Measurements from ENCODE around the gene FGF12.
A peak's percentile ranks its signal among the peaks of the same experiment; 100 is the strongest.

FGF12 gene

DNA sequence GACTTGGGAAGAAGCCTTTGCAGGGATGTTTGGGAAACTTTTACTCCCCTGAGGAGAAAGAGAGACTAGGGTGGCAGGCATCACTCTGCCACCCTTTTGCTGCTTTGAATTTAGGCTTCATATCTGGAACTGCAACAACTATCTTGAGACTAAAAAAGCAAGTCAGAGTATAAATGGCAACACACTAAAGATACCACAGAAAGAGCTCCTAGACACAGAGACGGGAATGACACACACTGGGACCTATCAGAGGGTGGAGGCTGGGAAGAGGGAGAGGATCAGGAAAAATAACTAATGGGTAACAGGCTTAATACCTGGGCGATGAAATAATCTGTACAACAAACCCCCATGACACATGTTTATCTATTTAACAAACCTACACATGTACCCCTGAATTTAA, 237.8 kb downstream of the FGF12 start:
- no peak for DNase-seq

DNA sequence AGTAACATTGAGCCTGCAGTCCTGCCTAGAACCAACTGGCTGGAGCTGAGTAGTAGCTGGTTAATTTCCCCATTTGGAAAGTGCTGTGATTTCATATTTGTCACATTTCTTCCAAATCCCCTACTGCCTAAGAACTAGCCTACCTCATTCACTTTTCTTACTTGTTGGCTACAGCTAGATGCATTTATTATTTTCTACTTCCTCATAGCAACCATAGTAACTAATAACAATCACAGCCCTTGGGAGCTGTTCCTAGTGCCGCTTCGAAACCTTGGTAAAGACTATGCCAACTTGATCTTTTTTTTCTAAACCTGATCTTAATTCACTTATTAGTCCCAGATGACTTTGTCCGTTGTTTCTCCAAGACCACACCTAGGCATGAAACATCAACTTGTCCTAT, 240.3 kb downstream of the FGF12 start:
- DNase-seq, result no peak

DNA sequence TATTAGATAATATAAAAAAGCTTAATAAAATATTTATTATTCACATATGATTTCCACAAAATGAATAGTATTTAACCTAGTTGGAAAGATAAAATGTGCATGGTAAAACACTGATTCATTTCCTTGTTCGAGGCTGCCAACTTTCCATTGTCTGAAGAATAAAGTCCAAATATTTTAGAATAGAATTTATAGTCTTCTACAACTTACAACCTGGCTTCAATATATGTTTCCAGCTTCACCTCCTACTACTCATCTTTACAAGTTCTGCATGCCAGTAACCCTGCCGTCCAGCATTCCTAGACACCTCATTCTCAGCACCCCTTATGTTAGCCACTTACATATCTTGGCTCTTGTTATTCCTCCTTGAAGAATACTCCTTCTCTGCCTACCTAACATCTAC, 244.5 kb downstream of the FGF12 start:
- no peak for DNase-seq

DNA sequence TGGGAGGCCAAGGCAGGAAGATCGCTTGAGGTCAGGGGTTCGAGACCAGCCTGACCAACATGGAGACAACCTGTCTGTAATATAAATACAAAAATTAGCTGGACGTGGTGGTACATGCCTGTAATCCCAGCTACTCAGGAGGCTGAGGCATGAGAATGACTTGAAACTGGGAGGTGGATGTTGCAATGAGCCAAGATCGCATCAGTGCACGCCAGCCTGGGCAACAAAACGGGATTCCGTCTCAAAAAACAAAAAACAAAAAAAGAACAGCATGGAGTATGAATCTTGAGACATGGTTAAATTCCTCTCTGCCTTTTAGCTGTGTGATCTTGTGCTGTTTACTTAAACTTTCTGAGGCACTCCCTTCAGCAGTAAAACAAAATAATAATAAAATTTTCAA, 244.9 kb downstream of the FGF12 start:
- no peak for DNase-seq

DNA sequence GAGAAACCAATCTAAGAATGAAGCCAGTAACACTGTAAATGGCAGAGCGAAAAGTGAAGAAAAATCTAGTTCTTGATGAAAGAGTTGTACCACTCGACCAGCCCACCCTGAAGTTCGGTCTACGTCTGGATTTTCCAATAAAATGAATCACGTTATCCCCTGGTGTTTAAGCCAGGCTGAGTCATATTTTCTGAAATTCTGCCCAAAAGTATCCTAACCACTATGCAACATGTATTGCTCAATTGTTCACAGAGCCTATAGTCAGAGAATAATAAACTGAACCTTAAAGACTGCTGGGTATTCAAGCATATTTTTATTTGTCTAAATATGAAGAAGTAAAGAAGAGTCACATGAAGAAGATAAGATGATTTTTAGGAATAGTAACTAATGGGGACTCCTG, 245.7 kb downstream of the FGF12 start:
- DNase-seq, result no peak

DNA sequence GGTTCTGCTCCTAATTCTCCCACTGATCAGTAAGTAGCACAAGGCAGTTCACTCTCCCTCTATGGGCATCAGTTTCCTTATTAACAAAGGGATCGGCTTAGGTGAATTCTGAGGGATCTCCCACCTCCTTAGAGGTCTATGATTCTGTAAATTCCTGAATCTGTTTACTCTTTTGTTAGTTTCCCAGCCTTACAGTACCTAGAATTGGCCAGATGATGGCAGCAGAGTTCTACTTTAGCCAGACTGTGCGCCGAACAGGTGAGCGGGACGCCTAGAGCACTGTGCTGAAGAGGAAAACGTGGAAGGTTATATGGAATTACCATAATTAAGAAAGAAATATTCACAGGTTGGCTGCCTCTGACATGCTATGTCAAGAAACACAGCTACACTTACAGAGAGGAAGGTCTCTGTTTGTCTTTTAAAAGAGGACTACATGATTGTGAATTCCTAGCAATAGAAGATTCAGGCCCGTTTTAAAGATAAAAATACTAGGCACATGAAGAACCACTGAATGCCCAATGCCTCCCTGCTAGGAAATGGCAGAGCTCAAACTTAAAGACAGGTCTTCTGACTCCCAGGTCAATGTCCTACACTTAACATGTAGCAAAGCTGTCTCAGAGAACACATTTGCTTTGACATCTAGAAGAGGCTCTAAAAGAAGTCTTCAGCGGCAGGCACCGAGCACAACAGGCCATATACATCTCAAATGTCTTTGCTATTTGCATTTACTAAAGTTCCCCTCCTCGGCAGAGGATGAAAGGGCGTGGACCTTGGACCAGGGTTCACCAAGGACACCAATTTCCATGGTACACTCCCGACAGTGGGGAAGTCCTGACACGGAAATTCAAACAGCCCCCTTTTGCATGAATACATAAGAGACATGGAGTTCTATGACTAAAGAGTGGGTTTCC, 259.9 kb downstream of the FGF12 start:
- peak; percentile 22 for DNase-seq

DNA sequence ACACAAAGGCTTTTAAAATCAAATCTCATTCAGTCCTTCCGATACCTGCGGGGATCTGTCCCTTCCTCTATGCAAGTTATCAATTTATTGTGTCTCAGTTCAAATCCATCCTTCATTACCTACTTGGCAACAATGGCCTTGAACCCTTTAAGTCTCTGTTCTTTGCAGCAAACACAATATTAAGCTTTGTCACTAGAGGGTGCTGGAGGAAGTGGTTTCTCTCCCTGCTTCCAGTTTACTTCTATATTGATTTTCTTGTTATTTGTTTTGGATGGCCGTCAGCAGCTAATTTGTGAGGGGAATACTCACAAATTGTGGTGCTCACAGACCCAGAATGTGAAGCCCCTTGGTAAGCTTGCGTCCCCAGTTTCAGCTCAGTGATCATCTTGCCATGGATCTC, 278.3 kb downstream of the FGF12 start:
- DNase-seq, result no peak

DNA sequence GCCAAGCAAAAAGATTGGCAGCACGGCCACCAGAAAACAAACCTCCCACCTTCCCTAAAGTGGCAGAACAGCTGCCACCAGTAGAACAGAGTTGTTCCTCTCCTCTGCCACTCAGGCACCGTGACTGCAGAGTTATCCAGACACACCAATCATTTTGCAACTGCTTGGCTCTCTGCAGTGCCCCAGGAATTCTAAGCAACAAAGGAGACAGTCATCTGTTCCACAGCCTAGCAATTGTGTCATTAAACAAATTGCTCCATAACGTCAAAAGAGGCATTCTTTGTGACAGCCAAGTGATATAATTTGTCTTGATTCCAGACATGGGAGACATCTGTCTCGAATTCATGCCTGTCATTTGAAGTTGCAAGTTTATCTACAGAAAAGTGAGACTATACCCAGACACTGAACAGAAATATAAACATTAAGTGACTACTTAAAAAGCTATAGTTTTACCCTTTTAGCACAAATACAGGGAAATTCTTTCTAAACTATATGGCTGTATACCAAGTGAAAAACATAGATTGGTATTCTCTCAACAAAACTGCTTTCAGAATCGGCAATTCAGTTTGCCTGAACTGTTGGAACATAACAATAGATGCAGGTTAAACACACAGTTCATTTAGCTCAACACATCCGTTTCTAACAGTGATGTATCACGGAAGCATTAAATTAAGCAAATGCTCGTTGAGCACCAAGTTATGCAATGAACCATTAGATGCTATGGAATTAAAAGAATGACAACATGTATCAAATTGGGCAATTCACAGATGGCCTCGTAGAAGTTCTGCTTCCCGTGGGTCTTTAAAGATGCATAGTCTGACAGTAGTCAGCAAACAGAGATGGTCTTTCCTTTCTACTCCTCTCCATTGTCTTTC, 281.3 kb downstream of the FGF12 start:
- no peak for DNase-seq

DNA sequence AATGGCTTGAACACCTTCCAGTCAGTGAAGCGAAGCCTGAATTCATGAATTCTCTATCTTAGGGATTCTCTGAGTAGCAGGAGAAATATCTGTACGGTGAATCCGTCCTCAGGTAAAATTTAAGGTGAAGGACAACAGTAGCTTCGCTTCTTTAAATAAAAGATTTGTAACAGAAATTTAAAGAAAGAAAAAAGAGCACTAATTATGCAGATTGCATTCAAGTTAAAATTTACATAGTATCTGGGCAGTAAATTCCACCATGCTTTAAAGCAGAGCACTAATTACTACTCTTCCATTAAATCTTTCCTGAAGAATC, 282.6 kb downstream of the FGF12 start:
- DNase-seq, result no peak

DNA sequence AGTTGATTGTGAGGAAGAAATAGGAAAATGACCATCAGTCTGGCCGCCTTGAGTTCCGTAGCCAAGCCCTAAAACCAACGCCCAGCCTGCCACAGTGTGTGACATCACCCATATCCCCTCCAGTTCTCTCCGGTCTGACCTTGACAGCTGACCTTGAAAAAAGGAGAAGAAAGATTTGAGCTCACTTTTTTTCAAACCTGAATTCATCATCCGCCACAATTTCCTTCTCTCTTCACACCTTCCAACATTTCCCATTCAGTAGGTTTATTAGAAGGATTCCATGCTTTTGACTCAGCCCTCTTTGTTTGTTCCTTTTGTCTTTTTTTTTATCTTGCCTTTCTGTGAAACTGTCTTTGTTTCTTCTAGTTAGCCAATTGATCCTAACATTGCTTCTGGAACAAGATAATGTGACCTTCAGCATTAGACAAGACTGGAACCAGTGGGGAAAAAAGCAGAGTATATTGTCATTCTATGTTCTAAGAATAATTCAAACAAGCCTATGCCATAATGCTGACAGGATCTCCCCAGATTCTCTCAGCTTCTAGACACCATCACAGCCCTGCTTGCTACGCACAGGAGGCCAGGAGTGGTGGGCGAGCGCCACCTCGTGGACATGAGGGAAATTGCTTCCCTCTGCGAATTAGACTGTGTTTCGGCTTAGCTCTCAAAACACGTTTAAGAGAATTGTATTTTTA, 283.1 kb downstream of the FGF12 start:
- DNase-seq, result peak; percentile 24

DNA sequence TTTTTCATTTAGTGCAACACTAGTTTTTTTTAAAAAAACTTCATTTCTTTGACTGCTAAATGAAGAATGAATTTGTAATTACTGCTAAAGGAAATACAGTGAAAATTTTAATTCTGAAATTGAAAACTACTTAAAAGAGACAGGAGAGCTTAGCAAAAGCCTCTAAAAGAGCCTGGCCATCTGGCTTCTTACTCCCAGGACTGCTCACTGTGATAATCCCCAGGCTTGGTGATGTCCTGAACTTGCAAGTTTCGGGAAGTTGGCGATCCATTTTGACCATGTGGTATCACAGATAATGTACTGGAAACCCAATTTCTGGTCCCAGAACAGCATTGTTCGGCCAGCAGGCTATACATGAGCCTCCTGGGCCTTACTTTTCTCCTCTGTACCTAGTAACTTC, 292.1 kb downstream of the FGF12 start:
- DNase-seq, result no peak

DNA sequence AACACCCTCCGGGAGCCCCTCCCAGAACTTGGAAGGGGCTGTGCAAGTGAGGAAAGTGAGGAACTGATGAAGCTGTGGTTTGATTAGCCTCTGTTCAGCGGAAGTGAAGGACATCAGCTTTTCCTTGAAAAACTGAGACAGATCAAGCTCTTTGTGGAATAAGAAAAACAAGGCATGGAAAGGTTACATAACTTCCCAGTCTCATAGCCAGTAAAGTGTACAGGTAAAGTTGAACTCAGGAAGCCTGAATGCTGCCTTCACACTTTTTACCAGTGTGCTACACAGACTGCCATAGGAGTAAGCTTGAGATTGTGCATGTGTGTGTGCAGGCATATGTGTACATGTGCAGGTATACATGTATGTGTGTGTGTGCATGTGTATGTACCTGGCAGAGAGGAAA, 293.2 kb downstream of the FGF12 start:
- DNase-seq, result no peak

DNA sequence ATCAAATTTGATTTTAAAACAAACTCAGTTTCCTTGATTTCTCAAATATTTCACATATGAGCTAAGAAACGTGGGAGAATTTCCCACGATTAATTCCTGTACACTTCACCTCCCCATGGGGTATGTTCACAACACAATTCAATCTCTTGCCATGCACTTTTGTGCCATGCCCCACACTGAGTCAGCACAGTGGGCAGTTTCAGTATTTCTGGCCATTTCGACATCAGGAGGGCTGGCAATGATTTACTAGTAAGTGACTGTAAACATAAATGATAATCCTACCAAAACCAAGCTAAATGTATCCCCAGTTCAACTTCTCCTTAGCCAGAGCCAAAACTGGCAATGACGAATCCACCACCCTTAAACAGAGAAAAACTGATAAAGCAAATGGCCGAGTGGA, 293.6 kb downstream of the FGF12 start:
- no peak for DNase-seq

DNA sequence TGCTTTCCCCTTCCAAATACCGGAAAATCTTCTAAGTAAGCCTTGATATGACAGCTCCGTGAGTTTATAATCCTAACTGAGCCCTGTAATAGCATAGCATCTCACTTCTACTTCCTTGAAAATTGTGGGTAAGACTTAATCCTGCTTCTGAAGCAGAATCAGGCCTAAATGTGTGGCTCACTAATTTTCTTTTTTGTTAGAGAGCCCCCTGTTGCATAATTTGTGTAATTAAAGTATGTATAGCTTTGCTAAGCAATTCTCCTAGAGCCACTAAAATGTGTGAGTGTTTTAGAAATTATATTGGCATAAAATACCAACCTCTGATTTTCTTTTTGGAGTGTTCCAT, 304.4 kb downstream of the FGF12 start:
- DNase-seq, result no peak

DNA sequence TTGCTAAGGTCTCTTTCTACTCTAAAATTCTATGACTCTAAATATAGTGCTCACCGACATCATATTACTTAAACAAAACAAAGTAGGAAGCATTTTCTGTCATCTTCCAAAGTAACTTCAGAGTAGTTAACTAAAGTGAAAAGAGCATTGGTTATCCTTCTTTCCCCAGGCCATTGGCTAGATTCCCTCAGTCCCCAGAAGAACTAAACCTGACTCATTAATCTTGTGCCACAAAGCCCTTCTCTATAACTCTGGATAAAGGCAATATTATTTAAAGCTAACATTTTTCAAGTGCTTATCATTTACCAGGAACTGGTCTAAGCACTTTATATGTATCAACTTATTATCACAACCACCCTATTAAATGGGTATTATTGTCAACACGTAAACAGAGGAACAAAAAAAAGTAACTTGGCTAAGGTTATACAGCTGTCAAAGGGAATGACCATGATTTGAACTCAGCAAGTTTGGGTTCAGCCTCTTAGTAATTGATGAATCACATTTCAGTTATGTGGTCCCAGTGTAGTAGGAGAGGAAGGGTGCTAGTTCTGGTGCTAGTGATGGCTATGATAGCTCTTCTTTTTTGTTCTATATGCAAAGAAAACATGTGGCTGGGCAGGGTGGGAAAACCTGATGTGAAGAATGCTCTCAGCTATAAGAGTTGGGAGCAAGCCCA, 304.9 kb downstream of the FGF12 start:
- DNase-seq, result no peak

DNA sequence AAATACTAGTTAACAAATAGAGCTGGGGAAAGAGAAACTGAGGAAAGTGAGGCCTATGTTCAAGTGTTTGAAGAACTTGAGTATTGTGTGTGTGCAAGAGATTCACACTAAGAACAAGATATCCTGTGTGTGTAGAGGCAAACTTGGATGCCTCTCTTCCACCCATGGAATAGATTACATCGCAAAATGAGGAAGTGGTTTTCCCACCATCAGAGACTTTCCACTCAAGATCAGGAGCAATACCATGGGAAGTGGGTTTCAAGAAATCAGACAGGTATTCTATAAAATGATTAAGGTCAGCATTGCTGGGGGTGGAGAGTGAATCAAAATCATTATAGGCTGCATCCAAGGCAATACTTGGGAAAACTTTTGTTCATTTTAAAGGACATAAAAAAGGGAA, 308.0 kb downstream of the FGF12 start:
- DNase-seq, result no peak

DNA sequence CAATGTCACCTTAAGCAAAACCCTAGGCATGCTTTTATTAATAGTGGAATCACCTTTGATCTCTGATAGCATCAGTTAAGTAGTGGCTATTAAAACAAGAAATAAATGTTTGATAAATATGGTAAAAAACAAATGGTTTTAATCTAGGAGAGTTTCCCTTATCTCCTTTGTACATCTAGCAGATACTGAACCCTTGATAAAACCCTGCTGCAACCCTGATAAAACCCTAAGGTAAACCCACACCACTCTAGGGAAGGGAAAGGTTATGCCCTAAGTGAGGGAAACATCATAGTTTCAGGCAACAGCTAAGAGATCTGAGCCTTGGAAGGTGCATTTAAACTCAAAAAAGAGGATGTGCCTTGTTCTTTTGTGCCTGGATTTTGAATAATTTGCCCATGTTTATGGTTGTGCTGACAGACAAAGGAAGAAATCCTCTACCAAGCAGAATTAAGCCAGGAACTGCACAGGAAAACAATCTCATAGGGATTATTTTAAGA, 309.7 kb downstream of the FGF12 start:
- DNase-seq, result no peak

DNA sequence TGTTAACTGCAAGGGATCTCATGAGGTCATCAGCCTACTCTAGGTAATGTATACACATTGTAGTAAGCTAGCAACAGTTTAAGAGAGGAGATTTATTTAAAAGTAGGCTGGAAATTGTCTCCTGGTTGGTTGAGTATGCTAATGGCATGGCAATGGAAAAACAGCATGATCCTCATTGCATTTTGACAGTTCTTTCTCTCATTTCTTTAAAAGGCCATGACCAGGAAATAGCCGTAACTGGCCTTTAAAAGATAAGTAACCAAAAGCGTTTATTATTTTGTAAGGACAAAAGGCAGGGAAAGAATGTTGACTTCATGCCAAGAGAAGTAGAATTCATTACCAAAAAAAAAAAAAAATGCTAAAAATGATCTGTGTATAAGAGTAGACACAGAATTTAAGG, 310.3 kb downstream of the FGF12 start:
- no peak for DNase-seq

DNA sequence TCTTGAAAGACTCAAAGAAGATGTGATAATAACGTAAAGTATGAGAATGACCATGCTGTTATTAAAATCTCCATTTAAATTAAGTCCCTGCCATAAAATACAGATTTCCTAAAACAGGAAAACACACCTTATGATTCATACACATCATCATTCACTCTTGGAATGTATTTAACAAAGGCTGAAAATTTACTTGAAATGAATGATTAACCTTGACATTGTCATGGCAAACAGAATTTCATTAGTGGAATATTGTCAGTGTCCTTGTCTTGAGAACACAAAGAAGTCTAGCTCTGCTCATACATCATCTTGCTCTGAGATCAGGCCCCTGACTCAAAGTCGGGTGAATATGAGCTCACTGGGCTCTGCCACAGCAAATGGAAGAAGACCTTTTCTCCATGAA, 313.9 kb downstream of the FGF12 start:
- DNase-seq, result no peak

DNA sequence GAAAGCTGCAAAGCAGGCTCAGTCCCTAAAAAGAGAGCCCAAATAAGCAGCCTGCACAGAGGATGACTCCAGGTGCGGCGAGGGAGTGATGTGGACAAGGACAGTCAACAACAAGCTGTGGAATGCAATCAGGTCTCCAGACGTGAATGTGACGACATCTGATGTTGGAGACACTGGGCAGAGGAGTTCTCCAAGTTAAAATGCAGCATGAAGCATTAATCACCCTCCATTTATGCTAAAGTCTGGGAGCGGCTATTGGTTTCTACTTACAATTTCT, 316.7 kb downstream of the FGF12 start:
- DNase-seq, result no peak

DNA sequence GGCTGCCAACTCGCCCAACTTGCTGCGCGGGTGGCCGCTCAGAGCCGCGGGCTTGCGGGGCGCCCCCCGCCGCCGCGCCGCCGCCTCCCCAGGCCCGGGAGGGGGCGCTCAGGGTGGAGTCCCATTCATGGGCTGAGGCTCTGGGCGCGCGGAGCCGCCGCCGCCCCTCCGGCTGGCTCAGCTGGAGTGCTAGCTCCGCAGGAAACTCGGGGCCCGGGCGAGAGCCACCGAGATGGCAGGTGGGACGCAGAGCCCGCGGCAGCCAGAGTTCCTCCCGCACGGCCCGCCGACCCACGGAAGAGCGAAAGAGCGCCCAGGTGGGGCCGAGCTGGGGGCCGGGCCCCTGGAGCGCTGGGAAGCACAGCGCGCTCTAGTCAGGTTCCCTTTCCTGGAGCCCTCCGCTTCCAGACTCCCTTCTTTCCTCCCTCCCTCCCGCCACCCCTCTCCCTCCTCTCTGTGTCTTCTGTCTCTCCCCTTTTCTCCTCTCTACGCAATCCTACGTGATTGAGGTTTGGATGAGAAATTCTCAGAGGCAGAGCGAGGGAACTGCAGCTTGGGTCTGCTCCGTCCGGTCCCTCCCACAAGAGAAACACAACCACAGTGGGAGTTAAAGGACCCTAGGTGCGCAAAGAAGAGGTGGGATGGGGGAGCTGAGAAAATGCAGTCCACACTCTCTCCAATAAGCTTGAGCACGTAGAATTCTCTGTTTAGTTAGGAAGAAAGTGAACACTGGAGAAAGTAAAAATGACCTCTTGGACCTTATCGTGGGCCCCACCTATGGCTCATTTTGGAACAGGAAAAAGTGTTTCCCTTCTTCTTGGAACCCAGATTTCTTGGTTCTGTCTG, 317.3 kb downstream of the FGF12 start:
- no peak for DNase-seq

DNA sequence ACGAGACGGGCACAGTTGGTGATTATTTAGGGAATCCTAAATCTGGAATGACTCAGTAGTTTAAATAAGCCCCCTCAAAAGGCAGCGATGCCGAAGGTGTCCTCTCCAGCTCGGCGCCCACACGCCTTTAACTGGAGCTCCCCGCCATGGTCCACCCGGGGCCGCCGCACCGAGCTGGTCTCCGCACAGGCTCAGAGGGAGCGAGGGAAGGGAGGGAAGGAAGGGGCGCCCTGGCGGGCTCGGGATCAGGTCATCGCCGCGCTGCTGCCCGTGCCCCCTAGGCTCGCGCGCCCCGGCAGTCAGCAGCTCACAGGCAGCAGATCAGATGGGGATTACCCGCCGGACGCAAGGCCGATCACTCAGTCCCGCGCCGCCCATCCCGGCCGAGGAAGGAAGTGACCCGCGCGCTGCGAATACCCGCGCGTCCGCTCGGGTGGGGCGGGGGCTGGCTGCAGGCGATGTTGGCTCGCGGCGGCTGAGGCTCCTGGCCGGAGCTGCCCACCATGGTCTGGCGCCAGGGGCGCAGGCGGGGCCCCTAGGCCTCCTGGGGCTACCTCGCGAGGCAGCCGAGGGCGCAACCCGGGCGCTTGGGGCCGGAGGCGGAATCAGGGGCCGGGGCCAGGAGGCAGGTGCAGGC, 318.0 kb downstream of the FGF12 start:
- DNase-seq, result no peak

Measured in KG1 (cell line).